Esophagus squamous epithelium (tissue), 4 donors: ENCODE data around the gene PEX13.

Experiments
- CTCF ChIP-seq, 6 experiments: fragments of 450-650 bp in 4 of 6; fragments of 200-600 bp in 2 of 6; sonication (generic) in 2 of 6; IDR thresholded peaks; one replicate each; pipeline ENCODE4 v1.5.1; 2016 to 2019; ENCODE audit warnings: antibody characterized with exemption in 6 of 6, mild to moderate bottlenecking in 4 of 6, moderate library complexity in 4 of 6
- POLR2A ChIP-seq, 4 donors: fragments of 450-650 bp; IDR thresholded peaks; one replicate each; pipeline ENCODE4 v1.6.1; 2017; ENCODE audit warnings: antibody characterized with exemption in 4 of 4, mild to moderate bottlenecking in 4 of 4, moderate library complexity in 3 of 4

GRCh38 chr2:60974652-60975051, 42.9 kb upstream of the PEX13 start:
- TF ChIP-seq CTCF (IDR thresholded peaks at IDR 0.05) (no peak), POLR2A (IDR thresholded peaks at IDR 0.05) (no peak)
